Fibroblast of pulmonary artery (primary cell): Measurements from ENCODE around the gene ACIN1.

Experiments used
- DNase-seq: peaks from one replicate; pipeline ENCODE4 v3.0.0-alpha.2; 2010; ENCODE audit warnings: low read depth
- H3K4me3 ChIP-seq: replicated peaks from 2 replicates; pipeline ENCODE4 v1.5.1; 2011; ENCODE audit warnings: low read depth, mild to moderate bottlenecking, control low read depth, low read length, moderate library complexity
- CTCF ChIP-seq: IDR thresholded peaks from 2 replicates; pipeline ENCODE4 v1.5.1; 2011; ENCODE audit warnings: mild to moderate bottlenecking, control low read depth, low read length, inconsistent platforms; ENCODE audit errors: missing control alignments

ACIN1 gene

GRCh38 chr14:23137192-23137812, 42.4 kb upstream of the ACIN1 start:
- no peak for TF ChIP-seq CTCF
- DNase-seq: no peak

GRCh38 chr14:23136566-23137133, 41.7 kb upstream of the ACIN1 start:
- H3K4me3 ChIP-seq: no peak overlapping the region
- no peak for TF ChIP-seq CTCF
- no peak for DNase-seq

More at GRCh38 chr14:23137192-23137812, 42.4 kb upstream of the ACIN1 start:
- H3K4me3 ChIP-seq: no peak overlapping the region

DNA sequence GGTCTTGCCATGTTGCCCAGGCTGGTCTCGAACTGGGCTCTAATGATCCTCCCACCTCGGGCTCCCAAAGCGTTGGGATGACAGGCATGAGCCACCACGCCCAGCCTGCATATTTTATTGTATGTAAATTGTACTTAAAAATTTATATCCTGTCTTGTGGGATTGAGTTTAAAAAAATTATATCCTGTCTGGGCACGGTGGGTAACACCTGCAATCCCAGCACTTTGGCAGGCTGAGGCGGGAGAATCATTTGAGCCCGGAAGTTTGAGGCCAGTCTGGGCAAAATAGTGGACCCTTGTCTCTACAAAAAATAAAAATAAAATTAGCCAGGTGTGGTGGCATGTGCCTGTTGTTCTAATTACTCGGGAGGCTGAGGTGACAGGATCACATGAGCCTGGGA, 38.0 kb upstream of the ACIN1 start:
- DNase-seq: no peak
- H3K4me3 ChIP-seq: no peak overlapping the region
- no peak for TF ChIP-seq CTCF

- TF ChIP-seq CTCF: no peak
Measured at GRCh38 chr14:23131482-23131881, 36.5 kb upstream of the ACIN1 start.

DNA sequence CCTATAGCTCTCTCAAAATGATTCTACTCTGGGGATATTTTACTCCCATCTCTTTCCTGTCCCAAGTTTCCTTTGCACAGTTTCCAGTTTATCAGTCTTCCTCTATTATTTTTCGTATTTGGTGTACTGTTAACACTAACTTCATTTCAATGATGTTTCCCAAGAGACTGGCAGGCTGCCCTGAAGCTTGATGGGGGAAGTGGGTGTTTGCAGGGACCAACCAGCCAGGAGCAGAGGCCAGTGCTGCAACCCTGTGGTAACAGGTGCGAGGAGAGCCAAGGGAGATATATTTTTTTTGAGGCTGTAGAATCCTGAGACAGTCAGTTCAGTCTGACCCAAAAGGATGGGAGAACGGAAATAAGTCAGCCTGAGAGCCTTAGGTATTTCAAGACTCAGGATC, 35.9 kb upstream of the ACIN1 start:
- no peak overlapping the region for H3K4me3 ChIP-seq
- TF ChIP-seq CTCF: no peak
- peak; percentile 59 for DNase-seq

More at GRCh38 chr14:23131482-23131881, 36.5 kb upstream of the ACIN1 start:
- DNase-seq: no peak
- H3K4me3 ChIP-seq: no peak overlapping the region

GRCh38 chr14:23129759-23130316, 34.9 kb upstream of the ACIN1 start:
- TF ChIP-seq CTCF: no peak

More at GRCh38 chr14:23129759-23130316, 34.9 kb upstream of the ACIN1 start:
- no peak overlapping the region for H3K4me3 ChIP-seq
- DNase-seq: no peak
